Activated T-cell treated with anti-CD3 and anti-CD28 coated beads for 4 hours (primary cell): ENCODE measurements around the gene NPHP4.

ENCODE experiments used
- DNase-seq: peaks from one replicate; pipeline ENCODE4 v3.0.0-alpha.2; 2020

NPHP4 gene

DNA sequence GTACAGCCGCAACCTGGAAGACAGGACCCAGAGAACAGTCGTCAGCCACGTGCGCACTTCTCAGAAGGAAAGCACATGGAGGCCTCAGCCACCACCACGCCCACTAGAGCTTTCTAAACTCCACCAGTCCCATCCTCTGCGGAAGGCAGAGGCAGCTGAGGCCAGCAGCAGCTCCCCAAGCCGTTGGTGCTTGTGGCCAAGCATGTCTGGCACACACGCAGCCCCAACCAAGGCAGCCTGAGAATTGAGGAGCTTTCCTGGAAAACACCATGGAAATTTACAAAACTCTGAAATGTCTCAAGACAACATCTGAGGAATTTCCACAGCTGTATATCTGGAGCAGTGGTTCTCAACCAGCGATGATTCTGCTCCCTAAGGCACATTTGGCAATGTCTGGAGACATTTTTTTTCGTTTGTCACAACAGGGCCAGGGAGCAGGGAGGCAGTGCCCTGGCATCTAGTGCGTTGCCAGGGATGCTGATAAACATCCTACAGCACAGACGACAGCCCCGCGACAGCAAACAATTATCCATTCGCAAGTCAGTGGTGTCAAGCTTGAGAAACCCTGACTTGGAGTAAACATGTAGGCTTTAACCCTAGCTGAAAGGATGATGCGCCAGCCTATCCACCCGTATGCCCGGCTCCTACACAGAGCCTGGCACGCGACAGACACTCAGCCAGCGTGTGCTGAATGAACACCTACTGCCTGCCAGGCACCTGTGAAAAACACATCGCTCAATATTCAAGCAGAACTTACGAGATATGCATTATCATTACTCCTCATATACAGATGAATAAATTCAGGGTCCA lies 24.7 kb downstream of the NPHP4 start:
- no peak for DNase-seq

DNA sequence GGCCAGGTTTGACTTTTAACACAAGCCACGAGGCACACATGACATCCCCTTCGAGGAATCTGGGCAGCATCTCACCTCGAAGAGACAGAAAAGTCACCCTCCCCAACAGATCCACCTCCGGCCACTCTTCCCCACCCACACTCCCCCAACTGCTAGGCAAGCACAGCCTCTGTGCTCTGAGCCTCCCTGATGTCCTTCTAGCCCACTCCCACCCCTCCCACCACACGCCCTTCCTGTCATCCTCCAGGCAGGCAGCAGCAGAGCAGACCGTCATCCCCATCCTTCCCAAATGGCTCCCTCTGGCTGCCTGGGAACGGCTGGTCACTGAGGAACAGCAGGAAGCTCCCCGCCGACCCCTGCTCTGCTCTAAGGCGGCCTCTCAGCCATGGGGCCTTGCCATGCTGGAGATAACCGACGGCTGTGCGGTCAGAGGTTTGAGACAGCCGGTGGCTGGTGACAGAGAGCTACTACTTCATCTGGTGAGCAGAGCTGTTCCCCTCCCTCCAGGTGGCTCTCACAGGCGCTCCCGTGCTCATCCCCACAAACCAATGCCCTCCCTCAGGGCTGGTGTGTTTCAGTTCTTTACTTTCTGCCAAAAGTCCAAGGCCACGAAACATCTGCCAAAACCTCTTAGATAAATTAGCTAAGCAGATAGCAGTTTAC lies 25.6 kb downstream of the NPHP4 start:
- no peak for DNase-seq

DNA sequence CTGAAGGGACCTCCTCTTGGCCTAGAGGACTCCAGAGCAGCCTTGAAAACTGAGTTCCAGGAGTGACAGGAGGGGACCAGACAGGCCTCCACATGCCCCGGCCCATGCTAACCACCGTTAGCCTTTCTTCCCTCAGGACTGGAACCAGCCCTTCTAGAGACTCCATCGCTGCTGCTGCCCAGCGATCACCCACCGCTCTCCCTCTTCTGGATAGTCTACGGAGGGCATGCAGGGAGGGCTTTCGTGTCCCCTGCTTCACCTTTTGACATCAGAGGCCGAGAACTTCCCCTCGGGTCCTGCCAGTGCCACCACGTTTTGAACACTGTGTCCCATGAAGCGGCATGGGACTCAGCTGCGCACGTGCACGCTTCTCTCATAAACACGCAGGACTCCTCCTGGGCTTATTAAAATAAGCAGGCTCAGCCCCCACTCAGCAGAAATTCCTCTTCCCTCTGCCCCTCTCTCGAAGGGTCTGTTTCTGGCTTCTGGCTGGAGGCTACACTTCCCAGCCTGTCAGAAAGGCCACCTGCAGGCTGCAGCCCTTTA lies 26.6 kb downstream of the NPHP4 start:
- DNase-seq: no peak

DNA sequence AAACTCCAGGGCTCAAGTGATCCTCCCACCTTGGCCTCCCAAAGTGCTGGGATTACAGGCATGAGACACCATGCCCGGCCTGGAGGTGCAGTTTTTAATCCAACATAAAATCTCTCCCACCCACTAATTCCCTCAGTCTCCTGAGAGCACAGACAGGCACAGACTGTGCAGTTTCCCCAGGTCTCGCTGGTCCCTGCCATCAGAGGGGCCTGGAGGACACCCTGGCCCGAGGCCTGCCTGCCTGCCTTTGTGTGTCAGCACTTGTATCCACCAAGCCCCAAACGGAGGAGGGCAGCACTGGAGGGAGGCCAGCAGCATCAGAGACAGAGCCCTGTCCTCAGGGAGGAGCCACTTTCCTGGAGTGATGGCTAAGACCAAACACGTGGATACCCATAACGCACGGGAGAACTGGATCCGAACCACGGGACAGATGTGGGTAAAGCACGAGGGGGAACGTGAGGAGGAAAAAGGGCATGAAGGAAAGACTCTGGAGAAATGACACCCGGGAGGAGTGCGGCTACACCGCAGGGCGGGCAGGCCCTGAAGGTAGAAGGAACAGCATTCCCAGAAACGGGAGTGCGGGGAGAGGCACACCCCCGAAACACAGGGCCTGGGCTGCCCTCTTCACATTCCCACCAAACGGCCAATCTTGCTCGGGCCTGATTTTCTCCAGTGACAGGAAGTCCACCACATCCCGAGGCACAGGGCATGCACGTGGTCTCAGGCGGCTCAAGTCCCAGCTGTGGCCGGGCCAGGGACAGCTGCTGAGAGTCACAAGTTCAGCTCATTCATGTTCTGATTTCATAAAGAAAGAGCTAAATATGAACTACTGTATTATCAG lies 29.7 kb downstream of the NPHP4 start:
- no peak for DNase-seq

DNA sequence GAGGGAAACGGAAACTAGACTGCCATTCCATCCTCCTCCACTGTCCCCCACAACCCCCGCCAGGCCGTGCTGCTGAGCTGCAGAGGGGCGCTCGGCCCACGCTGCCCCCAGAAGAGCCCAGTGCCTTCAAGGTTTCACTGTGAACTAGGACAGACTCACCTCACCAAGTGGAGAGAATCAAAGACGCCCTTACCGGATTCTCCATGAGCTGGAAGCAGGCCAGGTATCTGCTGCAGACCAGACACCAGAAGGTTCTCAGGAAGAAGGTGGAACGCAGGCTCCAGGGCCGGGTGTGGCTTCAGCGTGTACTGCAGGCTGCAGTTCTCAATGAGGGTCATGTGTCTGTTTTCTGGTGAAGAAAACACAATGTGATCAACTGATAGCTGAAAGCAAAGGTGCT lies 30.6 kb downstream of the NPHP4 start:
- DNase-seq: no peak

DNA sequence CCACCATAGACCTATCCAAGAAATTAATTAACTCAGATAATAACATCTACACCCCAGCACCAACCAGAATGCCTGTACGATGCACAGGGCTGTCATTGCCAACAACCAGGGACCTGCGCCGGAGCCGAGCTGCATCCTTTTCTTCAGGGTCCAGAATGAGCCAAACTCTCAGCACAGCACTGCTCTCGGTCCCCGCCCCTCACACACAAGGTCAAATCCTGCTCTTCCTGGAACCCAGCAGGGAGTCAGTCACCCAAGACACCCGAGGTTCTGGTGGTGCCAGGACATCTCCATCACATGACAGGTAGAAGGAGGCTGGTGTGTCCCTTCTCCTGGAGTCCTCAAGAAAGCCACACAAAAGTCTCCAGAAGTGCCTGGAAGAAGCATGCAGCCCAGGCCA lies 31.9 kb downstream of the NPHP4 start:
- no peak for DNase-seq

DNA sequence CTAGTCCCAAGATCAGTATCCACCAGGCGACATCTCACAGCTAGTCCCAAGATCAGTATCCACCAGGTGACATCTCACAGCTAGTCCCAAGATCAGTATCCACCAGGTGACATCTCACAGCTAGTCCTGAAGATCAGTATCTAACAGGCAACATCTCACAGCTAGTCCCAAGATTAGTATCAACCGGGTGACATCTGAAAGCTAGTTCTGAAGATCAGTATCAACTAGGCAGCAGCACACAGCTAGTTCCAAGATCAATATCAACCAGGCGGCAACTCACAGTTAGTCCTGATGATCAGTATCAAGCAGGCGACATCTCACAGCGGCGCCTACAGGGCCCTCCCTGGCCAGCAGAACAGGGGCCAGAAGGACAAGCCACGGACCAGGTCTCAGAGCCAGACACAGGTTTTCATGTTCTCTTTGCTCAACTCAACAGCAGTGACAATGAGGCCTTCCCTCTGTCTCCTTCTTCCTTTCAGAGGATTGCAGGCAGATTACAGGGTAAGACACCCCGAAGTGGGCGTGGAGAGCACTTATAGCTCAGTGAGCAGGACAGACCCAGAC lies 32.5 kb downstream of the NPHP4 start:
- DNase-seq: no peak

DNA sequence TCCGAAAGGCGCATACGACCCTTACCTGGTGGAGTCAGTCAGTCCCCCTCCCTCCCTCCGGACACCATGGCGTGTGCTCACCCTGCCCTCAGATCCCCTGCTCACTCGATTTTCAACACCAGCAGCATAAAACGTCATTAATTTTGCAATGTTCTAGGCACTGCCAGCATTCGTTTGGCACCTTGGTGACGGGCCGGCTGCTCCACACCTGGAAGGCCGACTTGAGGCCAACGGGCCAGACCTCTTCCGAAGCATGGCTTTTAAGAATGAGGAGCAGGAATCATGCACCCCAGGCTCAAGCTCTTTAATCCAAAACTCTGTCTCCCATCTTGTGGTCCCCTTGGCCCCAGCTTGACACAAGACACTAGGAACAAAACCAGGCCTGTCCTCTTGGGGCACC lies 33.1 kb downstream of the NPHP4 start:
- no peak for DNase-seq

DNA sequence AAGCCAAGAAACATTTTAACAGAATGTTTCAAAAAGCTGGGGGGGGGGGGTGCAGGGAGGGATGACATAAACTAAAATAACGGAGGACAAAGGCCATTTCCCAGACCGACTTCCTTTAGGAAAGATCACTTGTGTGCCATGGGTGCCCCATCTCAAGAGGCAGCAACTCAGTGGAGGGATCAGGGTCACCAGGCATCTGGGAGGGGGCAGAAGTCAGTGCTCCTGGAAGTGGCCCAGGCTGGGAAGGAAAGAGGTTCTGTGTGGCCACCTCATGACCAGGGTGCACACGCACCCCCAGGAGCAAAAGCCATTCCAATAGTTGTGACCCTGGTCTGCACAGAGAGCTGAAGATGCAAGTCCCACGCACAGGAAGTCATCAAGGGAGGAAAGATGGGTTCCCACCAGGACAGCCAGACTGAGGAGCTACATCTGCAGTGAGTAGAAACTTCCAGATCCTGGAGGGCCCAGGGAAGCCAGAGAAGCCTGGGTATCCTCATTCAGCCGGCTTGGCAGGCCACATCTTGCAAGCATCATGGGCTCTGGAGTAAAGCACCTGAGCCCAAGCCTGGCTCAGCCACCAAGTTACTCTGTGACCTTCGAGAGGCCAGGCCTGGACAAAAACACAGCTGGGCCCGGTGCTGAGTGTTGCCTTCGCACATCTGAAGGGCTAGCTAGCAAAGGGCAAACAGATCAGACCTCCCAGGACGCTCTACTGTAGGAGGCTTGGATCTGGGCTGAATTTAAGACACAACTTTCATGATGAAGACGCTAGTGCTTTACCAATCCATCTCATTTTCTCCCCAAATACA lies 36.0 kb downstream of the NPHP4 start:
- DNase-seq: no peak

DNA sequence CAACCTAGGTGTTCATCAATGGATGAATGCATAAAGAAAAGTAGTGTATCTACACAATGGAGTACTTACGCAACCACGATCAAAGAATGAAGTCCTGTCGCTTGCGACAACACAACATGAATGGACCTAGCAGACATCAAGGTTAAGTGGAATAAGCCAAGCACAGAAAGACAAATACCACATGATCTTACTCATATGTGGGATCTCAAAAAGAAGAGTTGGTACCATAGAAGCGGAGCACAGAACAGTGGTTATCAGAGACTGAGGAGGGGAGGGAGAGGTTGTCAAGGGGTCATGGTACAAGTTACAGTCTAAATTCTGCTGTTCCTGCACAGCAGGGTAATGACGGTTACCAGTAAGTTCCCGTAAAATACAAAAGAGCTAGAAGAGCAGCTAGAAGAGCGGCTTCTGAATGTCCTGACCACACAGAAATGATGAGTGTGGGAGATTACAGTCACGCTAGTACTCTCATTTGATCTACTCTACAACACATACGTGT lies 36.7 kb downstream of the NPHP4 start:
- DNase-seq: no peak

DNA sequence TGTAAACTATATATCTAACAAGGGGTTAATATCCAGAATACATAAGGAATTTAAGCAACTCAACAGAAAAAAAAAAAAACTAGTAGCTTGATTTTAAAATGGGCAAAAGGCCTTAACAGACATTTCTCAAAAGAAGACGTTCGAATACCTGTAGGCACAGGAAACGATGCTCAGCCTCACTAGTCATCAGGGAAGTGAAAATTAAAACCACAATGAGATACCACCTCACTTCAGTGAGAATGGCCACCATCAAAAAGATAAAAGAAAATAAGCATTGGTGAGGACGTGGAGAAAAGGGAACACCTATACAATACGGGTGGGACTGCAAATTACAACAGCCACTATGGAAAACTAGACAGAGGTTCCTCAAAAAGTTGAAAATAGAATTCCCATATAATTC lies 37.3 kb downstream of the NPHP4 start:
- no peak for DNase-seq

DNA sequence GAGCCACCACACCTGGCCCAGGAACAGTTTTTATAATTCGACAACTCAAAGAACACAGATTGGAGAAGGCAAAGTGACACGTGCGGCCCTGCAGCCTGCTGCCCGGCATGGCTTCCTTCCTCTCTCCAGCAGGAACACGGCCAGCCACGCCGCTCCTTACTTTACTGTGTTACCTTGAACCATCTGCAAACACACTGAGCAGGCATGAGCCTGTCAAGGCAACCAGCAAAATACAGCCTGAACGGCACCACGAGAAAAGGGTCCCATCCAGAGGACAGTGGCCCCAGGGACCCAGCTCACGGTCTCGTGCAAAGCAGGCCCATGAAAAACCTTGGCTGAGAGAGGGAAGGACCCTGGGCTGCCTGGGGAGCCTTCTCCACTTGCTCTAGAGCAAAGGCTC lies 38.8 kb downstream of the NPHP4 start:
- DNase-seq: no peak

DNA sequence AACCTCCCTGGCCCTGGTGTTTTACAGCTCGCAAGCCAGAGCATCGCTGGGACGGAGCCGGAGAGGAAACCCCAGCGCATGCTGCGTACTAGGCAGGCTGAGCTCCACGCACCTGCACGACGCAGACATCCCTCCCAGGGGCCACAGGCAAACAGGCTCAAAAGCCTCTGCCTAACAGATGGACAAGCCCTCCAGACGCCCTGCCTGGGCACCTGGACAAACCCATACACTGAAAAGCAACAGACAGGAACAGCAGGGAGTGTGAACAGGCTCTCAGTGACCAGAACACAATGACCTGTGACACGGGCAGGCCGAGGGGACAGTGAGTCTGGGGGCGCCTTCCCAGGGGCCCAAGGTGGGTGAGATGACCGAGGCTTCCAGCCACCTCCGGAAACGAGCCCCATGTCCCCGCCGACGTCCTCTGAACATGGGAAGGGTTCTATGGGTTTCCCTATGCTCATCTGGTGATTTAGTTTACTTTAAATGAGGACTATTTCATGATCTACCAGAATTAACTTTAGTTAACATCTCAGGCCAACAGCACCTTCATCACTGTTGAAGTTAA lies 40.3 kb downstream of the NPHP4 start:
- no peak for DNase-seq

DNA sequence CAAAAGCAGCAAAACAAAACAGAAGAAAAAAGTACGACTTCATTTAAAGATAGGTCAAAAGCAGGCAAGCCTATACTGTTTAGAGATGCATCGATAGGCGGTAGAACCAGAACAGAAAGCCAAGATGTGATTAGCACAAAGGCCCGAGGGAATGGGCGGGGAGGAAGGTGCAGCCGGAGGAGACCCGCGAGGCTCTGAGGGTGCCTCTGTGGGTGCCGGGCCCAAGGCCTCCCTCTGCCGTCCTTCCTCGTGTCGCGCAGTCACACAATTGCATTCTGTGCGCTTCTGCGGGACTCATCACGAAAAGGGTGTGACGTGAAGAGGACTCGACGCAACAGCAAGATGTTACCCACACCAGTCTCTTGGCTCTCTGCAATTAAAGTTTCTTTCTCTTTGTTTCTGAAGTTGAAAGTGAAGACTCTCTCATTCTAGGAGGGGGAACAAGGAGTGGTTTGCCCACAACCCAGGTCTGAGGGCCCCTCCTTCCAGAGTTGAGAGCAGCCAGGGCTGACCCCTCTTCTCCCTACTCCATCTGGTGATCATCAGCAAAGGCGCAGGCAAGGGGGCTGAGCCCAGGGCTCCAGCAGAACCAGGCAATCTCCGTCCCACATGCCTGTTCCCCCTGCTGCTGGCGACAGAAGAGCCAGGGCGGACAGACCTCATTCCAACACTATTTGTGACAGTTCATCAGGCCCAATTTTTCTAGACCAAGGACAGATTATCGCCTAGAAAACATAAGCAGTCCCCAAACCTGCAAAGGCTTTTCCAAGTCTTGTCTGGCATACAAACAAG lies 41.0 kb downstream of the NPHP4 start:
- DNase-seq: no peak

DNA sequence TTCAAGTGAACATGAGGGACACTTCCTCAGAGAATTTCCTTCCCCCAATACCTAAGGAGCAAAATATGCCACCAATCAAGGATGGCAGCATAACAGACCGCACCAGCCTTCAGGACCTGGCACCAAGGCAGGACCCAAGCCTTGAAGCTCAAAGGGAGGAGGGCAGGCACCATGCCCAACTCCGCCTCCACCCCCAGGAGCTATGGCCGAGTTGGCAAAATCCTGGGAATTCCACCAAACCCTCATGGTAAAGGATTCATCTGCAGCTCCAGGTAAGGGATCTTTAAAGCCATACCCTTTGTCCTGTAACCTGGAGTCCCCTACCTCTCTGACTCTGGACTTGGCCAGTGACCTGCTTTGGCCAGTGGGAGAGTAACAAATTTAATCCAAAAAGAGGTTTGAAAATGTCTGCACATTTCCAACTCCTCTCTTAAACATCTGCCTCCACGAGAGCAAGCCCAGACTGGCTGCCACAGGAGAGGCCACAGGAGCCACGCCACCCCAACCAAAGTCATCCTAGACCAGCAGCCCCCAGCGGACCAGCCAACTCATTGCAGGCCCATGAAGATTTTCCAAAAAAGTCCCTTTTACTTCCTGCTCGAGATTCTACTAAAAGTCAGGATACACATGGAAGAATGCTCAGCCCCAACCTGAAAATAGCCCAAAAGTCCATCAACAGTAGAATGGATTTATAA lies 41.9 kb downstream of the NPHP4 start:
- no peak for DNase-seq

DNA sequence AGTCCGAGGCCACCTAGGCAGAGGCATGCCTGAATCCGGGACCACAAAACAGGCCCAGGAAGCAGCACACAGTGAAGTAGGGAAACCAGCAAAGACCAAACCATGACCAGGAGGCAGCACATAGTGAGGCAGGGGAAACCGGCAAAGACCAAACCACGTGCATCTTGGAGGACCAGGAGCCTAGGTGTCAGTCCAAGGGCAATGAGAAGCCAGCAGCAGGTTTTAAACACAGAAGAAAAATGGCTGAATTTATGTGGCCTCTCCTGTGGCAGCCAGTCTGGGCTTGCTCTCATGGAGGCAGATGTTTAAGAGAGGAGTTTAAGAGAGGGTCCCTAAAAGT lies 42.5 kb downstream of the NPHP4 start:
- DNase-seq: no peak

DNA sequence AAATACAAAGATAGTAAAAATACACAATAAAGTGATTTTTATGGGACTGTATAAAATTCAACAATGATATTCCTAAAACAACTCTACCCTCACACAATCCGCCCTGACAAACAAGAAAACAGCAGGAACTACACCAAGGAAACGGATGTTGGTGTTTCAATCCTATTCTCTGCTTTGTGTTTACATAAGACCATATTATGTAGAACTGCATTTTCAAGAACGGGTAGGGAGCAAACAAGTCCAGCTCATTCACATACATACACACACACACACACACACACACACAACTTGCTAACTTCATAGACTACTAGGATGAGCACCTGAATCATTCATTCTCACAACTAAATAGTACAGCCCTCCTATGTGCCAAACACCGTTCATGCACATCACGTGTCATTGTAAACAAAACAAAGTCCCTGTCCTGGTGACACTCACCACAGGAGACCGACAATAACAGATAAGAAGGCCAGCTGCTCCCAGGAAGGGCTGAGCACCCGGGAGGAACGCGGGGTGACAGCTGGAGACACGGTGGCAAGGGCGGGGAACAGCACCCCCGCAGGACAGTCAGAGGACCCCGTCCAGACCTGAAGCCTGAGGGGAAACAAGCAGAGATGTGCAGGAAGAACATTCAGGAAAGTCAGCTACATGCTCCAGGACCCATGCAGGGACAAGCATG lies 43.0 kb downstream of the NPHP4 start:
- no peak for DNase-seq

DNA sequence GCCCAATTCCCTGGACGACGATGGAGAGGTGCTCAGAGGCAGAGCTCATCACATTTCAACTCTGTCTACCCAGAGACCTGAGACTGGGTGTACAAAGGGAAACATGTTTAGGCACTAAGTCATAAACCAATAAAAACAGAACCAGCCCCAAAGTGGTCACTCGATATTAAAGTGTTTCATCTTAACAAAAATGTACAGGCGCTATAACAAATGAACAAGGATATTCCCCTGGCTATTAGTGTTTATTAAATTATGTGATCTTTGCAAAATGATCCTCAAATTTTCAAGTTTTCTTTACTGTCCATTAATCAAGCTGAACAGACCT lies 43.6 kb downstream of the NPHP4 start:
- DNase-seq: no peak

DNA sequence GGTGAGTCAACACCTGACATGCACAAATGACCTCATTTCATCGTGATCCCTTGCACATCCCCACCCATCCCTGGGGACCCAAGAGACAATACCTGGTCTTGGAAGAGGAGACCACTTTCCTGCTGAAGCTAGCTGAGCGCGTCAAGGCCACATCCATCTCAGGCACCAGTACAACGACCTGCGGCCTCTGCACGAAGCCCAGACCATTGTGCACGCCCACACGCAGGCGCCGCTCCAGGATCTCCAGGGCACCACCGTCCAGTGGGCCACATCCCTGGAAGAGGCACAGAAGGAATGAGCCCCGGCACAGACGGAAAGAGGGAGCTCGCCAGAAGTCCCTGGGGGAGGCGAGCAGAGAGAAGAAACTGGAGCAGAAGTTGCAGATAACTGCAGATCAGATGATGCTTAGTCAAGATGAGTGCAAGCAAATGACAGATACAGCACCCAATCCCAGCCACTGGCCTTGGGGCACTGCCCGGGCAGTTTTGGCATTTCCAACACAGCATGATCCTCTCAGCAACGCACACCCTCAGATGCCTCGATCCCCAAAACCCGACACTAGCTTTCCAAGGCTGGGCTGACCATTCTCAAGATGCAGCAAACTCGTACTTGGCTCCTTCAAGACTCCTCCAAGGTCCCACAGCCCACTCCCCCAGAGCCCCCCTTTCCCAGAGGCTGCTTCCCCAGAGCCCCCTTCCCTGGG lies 44.1 kb downstream of the NPHP4 start:
- DNase-seq: no peak
